Muscle of back (tissue), 13 donors: ENCODE results near the gene IL20RB. TPM values are rescaled to one million over a fixed set of nuclear protein-coding genes. Genes with fewer than 3 reads are reported as not detected.
A peak's percentile ranks its signal among the peaks of the same experiment; 100 is the strongest.

Source experiments
- DNase-seq, 3 donors: peaks; one replicate each; pipeline versions ENCODE4 v3.0.0 to v3.0.0-alpha.2; 2013
- long read RNA-seq, 9 donors: transcript quantifications; one replicate each; lab custom pipeline, GENCODE V29; 2026
- polyA plus RNA-seq, 10 donors: library from polyadenylated mRNA; unstranded; fragments of 120-200 nt; gene quantifications; one replicate each; pipeline ENCODE4 v1.2.1, GENCODE V29; 2013; ENCODE audit not compliant: insufficient read length in 10 of 10

Gene IL20RB
- 1 to 10 TPM in 1 of 10 donors, under 1 TPM in 9; 0.56 to 1.9 (median 0.82) TPM for polyA plus RNA-seq
- long read RNA-seq, donor 1: 0 reads
- long read RNA-seq, donor 2: 0 reads
- long read RNA-seq, donor 3: 0 reads
- long read RNA-seq, donor 4: 0 reads
- long read RNA-seq, donor 5: 0 reads
- long read RNA-seq, donor 6: 0 reads
- long read RNA-seq, donor 7: 0 reads
- long read RNA-seq, donor 8: 0 reads
- long read RNA-seq, donor 9: 0 reads

- no peak for DNase-seq
Measured at GRCh38 chr3:136957751-136958288, at the start of gene IL20RB. Gene IL20RB (plus strand): TSS chr3:136957983. CDS start chr3:136958114, 131 bp downstream.

DNA sequence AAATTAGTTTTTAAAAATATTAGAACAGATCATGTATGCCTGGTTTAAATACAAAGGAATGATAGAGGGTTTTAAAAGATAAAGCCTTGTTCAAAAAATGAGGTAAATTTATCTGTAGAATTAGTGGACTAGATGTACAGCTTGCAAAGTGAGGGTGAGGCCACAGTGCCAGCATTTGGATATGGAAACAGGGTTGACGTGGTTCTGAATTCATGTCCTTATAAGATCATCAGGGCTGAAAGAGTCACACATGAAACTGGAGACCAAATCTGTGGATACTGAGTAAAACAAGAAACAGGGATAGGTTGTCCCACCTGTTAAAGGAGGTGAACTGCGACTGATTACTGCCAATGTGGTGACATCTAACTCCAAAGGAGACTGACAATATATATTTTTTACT lies 49.5 kb upstream of the IL20RB start:
- DNase-seq: no peak

DNA sequence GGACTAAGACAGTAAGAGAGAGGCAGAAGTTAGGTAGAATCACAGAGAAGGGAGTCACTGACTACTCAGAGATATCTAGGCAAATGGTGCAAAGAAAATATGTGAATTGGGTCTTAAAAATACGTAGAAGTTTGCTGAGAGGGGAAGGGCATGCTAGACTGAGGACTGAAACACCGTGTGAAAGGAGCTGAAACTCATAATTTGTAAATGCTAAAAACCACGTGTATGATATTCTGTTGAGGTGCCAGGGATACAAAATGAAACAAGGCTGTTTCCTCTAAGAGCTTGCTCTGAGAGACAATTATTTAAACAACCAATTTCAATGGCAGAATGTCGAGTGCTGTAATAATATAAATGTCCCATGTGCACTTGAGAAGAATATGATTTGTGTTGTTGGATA lies 48.6 kb upstream of the IL20RB start:
- DNase-seq: no peak

DNA sequence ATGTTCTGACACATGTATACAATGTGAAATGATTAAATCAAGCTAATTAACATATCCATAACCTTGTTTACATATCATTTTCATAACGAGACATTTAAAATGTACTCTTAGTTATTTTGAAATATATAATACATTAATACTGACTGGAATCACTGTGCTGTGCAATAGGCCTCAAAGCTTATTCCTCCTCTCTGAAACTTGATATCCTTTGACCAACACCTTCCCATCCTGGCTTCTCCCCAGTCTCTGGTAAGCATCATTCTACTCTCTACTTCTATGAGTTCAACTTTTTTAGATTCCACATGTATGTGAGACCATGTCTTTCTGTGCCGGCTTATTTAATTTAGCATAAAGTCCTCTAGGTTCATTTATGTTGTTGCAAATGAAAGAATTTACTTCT lies 47.1 kb upstream of the IL20RB start:
- DNase-seq: no peak

GRCh38 chr3:136913168-136913567 lies 44.6 kb upstream of the IL20RB start:
- DNase-seq: no peak

- no peak for DNase-seq
Measured at GRCh38 chr3:136914739-136915138, 43.0 kb upstream of the IL20RB start.

DNA sequence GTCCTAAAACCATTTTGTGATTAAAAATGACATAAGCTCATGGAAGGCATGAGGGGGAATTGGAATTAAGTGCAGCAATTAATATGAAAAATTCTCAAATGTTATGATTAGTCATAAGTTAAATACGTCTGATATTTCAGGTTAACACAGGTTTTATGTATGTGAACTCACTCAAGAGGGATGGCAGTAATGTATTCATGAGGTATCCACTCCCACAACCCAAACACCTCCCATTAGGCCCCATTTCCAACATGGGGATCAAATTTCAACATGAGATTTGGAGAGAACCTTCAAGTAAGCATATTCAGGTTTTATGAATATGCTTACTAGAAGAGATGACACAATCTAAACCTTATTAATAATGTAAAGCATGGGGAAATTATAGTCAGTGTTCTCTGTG lies 41.6 kb upstream of the IL20RB start:
- no peak for DNase-seq

GRCh38 chr3:136919799-136920580 lies 37.8 kb upstream of the IL20RB start:
- DNase-seq: no peak

GRCh38 chr3:136920904-136921611 lies 36.7 kb upstream of the IL20RB start:
- no peak for DNase-seq

DNA sequence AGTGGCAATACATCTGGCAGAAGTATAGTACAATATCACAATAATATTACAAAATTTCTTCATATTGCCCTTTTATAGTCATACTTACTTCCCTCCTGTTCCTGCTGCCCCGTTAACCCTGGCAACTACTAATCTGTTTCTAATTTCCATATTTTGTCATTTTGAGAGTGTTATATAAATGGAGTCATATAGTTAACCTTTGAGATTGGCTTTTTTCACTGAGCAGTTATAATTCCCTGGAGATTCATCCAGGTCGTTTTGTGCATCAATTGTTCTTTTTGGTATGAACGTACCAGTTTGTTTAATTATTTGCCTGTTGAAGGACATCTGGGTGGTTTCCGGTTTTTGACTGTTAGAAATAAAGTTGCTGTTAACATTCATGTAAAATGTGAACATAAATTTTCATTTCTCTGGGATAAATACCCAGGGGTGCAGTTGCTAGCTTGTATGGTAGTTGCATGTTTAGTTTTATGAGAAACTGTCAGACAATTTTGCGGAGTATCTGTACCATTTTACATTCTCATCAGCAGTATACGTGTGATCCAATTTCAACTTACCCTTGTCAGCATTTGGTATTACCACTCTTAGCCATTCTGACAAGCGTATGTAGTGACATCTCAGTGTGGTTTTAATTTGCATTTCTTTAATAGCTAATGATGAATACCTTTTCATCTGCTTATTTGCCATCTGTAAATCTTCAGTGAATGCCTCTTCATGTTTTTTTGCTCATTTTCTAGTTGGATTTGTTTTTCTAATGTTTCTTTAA lies 32.2 kb upstream of the IL20RB start:
- DNase-seq: no peak

- DNase-seq: no peak
Measured at GRCh38 chr3:136928240-136928639, 29.5 kb upstream of the IL20RB start.

GRCh38 chr3:136929977-136930670 lies 27.7 kb upstream of the IL20RB start:
- peak; percentile 41 to 72 (median 58) for DNase-seq

GRCh38 chr3:136931606-136932005 lies 26.2 kb upstream of the IL20RB start:
- no peak for DNase-seq

DNA sequence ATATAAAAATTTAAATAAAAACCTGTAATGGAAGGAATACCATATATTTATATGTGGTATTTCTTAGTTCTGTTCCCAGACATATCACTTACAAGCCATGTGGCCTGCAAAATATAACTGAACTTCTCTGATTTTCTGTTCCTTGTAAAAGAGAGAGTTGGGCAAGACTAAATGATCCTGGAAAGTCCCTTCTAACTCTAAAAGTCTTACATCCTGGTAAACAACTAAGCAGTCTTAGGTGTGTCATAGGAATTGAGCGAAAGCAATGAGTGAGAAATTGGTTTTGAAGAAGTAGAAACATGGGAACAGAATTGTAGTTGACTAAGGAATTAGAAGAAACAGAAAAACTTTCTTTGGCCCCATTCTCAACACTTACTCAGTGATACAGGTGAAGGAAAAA lies 25.3 kb upstream of the IL20RB start:
- no peak for DNase-seq

DNA sequence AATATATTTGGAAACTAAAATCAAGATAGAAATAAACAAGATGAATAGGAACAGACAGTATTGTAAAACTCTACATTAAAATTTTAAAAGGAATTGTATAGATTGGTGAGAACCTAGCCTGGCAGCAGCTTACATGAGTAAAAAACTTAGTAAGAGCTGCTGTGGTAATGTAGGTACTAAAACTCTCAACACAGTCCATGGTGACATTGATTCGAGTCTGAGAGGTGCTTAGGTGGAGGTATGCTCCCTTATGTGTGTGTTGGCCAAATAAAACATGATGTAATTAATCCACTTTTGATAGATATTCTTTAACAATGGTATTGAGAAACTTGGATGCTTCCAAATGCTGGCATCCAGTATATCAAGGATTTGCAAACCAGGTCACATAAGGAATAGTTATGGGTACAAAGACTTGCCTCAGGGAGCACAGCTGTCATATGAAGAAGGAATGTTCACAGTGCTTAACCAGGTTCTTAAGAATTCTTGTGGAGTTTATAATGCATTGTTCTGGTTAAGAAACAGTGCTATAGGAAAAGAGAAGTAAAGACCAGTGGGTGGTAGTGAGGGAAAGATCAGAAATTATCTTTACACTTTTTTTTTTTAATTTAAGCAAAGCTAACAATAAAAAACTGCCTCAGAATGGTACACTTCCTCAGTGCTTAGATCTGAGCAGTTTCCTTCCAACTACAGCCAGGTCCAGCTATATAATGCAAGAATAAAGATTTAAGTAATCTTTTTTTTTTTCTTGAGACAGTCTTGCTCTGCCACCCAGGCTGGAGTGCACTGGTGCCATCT lies 24.6 kb upstream of the IL20RB start:
- no peak for DNase-seq

DNA sequence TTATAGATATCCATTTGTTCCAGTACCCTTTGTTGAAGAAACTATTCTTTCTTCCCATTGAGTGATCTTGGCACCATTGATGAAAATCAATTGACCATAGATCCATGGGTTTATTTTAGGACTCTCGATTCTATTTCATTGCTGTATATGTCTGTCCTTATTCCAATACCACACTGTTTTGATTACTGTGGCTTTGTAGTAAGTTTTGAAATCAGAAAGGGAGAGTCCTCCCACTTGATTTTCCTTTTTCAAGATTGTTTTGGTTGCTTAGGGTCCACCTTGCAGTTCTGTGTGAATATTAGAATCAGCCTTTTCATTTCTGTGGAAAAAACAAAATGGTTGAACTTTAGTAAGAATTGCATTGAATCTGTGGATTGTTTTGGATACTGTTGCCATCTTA lies 20.6 kb upstream of the IL20RB start:
- DNase-seq: no peak

DNA sequence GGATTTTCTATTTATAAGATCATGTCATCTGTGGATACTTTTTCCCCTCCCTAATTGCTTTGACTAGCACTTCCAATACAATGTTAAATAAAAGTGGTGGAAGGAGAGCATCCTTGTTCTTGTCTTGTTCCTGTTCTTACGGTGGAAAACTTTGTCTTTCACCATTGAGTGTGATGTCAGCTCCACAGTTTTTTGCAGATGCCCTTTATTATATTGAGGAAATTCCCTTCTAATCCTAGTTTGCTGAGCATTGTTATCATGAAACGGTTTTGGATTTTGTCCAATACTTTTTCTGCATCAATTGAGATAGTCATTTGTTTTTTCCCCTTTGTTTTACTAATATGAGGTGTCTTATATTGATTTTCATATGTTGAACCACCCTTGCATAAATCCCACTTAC lies 19.9 kb upstream of the IL20RB start:
- DNase-seq: no peak

DNA sequence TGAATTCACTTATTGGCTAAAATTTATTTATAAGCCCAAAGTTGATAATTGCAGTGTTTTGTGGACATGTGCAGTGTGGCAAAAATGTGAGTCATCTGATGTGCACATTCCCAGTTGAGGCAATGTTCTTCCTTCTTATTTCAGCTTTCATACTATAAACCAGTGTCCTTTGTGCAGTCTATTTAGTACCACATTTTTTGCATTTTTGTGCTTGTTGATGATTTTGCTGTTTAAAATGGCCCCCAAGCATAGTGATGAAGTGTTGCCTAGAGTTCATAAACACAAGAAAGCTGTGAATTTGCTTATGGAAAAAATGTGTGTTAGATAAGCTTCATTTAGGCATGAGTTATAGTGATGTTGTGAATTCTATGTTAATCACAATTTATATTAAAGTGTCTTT lies 19.4 kb upstream of the IL20RB start:
- peak in 1 of 3 donors; percentile 10 for DNase-seq

DNA sequence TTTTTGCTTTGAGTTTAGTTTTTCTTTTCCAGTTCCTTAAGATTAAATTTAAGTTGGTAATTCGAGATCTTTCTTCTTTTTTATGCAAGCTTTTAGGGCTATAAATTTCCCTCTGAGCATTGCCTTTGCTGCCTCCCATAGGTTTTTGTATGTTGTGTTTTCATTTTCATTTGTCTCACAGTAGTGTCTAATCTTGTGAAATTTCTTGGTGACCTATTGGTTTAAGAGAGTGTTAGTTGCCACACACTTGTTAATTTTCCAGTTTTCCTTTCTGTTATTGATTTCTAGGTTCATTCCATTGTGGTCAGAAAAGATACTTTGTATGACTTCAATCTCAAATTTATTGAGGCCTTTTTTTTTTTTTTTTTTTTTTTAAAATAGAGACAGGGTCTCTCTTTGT lies 18.3 kb upstream of the IL20RB start:
- no peak for DNase-seq

DNA sequence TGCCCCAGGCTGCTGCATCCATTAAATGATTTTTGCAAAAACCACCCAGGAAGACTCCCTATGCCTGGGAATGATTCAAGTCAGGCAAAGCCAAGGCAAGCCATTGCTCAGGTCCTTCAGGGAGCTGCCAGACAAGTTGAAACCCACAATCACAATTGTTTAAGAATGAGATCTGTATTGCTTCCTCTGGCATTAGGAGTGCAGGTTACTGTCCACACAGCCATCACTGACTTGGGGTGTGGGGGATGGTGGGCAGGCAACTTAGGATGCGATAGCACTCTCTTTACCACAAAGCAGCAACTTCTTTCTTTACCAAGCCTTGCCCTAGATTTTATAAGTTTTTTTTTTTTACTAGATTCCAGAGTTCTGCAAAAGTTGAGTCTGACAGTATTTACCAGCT lies 15.0 kb upstream of the IL20RB start:
- DNase-seq: no peak
